Neural cell (in vitro differentiated cells): Measurements from ENCODE around the gene ZC3H15. TPM values are rescaled to one million over a fixed set of nuclear protein-coding genes. Genes with fewer than 3 reads are reported as not detected.

ENCODE experiments used
- H2AFZ ChIP-seq: fragments of 200-600, 300-800 bp; sonication (generic), shearing (Covaris generic); 2 replicates; pipeline ENCODE4 v1.6.0; 2014; ENCODE audit warnings: low read depth, mild to moderate bottlenecking, antibody characterized with exemption, low read length, moderate library complexity
- H3F3A ChIP-seq: fragments of 200-600 bp; shearing (Covaris generic); 2 replicates; pipeline ENCODE4 v1.6.1; 2016; ENCODE audit warnings: mild to moderate bottlenecking, moderate library complexity, mixed read lengths, antibody characterized with exemption, low read length; ENCODE audit not compliant: insufficient read depth, poor library complexity, severe bottlenecking
- H3K27ac ChIP-seq: fragments of 200-600, 300-800 bp; sonication (generic), shearing (Covaris generic); 2 replicates; pipeline ENCODE4 v1.5.1; 2014; ENCODE audit warnings: mild to moderate bottlenecking, low read length, moderate library complexity
- H3K27me3 ChIP-seq: fragments of 300-800, 200-600 bp; sonication (generic), shearing (Covaris generic); 2 replicates; pipeline ENCODE4 v1.6.0; 2014; ENCODE audit warnings: mild to moderate bottlenecking, low read depth, low read length, moderate library complexity; ENCODE audit not compliant: insufficient read depth
- H3K36me3 ChIP-seq: fragments of 300-800, 200-600 bp; sonication (generic), shearing (Covaris generic); 2 replicates; pipeline ENCODE4 v1.5.1; 2014; ENCODE audit warnings: mild to moderate bottlenecking, antibody characterized with exemption, low read length, moderate library complexity; ENCODE audit not compliant: insufficient read depth
- H3K4me2 ChIP-seq: fragments of 300-800, 200-600 bp; sonication (generic), shearing (Covaris generic); 2 replicates; pipeline ENCODE4 v1.6.0; 2014; ENCODE audit warnings: mild to moderate bottlenecking, low read length
- H3K4me3 ChIP-seq: fragments of 300-800, 200-600 bp; sonication (generic), shearing (Covaris generic); 2 replicates; pipeline ENCODE4 v1.5.1; 2014; ENCODE audit warnings: mild to moderate bottlenecking, low read length, moderate library complexity
- H3K79me2 ChIP-seq: fragments of 200-600 bp; shearing (Covaris generic); replicated peaks from 2 replicates; pipeline ENCODE4 v1.6.0; 2014; ENCODE audit warnings: mild to moderate bottlenecking, low read length, moderate library complexity; ENCODE audit not compliant: insufficient read depth
- H3K9ac ChIP-seq: fragments of 300-800, 200-600 bp; sonication (generic), shearing (Covaris generic); 2 replicates; pipeline ENCODE4 v1.6.1; 2016; ENCODE audit warnings: mild to moderate bottlenecking, low read length, mixed read lengths
- H3K9me2 ChIP-seq: fragments of 200-600 bp; shearing (Covaris generic); 2 replicates; pipeline ENCODE4 v1.6.1; 2016; ENCODE audit warnings: mild to moderate bottlenecking, low read length, mixed read lengths; ENCODE audit not compliant: insufficient read depth
- H3K9me3 ChIP-seq: fragments of 200-600, 300-800 bp; sonication (generic), shearing (Covaris generic); 2 replicates; pipeline ENCODE4 v1.6.1; 2016; ENCODE audit warnings: mild to moderate bottlenecking, mixed run types, low read length, moderate library complexity, mixed read lengths
- H4K20me1 ChIP-seq: fragments of 200-600 bp; shearing (Covaris generic); 2 replicates; pipeline ENCODE4 v1.6.1; 2016; ENCODE audit warnings: mild to moderate bottlenecking, mixed run types; ENCODE audit not compliant: insufficient read depth
- CTCF ChIP-seq: fragments of 450-650 bp; IDR thresholded peaks from 2 replicates; pipeline ENCODE4 v1.5.1; 2014; ENCODE audit warnings: antibody characterized with exemption, mild to moderate bottlenecking, moderate library complexity; ENCODE audit not compliant: poor library complexity, severe bottlenecking
- EP300 ChIP-seq: fragments of 450-650 bp; conservative IDR thresholded peaks from 2 replicates; pipeline ENCODE4 v1.6.1; 2014; ENCODE audit warnings: antibody characterized with exemption, mild to moderate bottlenecking, moderate library complexity; ENCODE audit not compliant: poor library complexity, severe bottlenecking
- EZH2 ChIP-seq: fragments of 200-600, 300-800 bp; shearing (Covaris generic), sonication (generic); IDR thresholded peaks from 2 replicates; pipeline ENCODE4 v1.6.1; 2014; ENCODE audit warnings: antibody characterized with exemption, low read length, borderline replicate concordance, mild to moderate bottlenecking; ENCODE audit not compliant: insufficient read depth, poor library complexity, severe bottlenecking
- MXI1 ChIP-seq: fragments of 450-650 bp; conservative IDR thresholded peaks from 2 replicates; pipeline ENCODE4 v1.6.1; 2014; ENCODE audit warnings: antibody characterized with exemption, mild to moderate bottlenecking; ENCODE audit not compliant: poor library complexity, severe bottlenecking
- POLR2AphosphoS5 ChIP-seq: IDR thresholded peaks from 2 replicates; pipeline ENCODE4 v1.6.1; 2012
- RAD21 ChIP-seq: fragments of 450-650 bp; conservative IDR thresholded peaks from 2 replicates; pipeline ENCODE4 v1.6.1; 2014; ENCODE audit warnings: antibody characterized with exemption, mild to moderate bottlenecking, moderate library complexity
- SMC3 ChIP-seq: fragments of 450-650 bp; conservative IDR thresholded peaks from 2 replicates; pipeline ENCODE4 v1.6.1; 2014; ENCODE audit warnings: antibody characterized with exemption, mild to moderate bottlenecking, moderate library complexity; ENCODE audit not compliant: poor library complexity
- TAF1 ChIP-seq: IDR thresholded peaks from 2 replicates; pipeline ENCODE4 v1.6.1; 2012; ENCODE audit warnings: low read depth
- polyA plus RNA-seq: library from polyadenylated mRNA; depleted of rRNA; stranded (reverse); fragments of >200 nt; gene quantifications from 2 replicates; pipeline ENCODE4 v1.2.3, GENCODE V29; 2014

Gene ZC3H15
- polyA plus RNA-seq, 1 donor from 2014 or later = 149 TPM

DNA sequence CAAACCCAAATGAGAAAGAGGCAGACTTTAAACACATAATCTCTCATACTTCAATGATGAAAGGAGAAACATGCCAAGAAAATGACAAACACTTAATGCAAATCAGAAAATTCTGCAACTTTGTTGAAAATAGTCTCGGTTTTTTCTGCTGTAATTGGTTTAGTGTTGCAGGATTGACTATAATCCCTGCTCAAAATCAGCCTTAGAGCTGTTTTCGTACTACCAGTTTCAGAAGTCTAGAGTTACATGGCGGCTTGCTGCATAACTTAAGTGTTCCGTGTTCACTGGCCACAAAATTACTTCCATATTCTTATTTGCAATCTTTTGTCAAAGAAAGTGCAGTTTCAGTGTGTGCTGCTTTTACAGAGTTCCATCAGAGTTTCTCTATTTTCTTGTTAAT is 54.9 kb downstream of the ZC3H15 start:
- H3K9ac ChIP-seq = no peak overlapping the region
- H3K79me2 ChIP-seq = no peaks in the 10 kb centered on the region
- no peaks in the 10 kb centered on the region for H3K9me3 ChIP-seq
- H3K9me2 ChIP-seq = no peaks in the 10 kb centered on the region
- no peak overlapping the region for H2AFZ ChIP-seq
- H3K36me3 ChIP-seq = no peaks in the 10 kb centered on the region
- H3K27ac ChIP-seq = no peak overlapping the region
- H3F3A ChIP-seq = no peaks in the 10 kb centered on the region
- no peaks in the 10 kb centered on the region for H4K20me1 ChIP-seq
- H3K27me3 ChIP-seq = no peaks in the 10 kb centered on the region
- H3K4me2 ChIP-seq = no peak overlapping the region
- no peak overlapping the region for H3K4me3 ChIP-seq
- TF ChIP-seq SMC3 = no peak
- no peak for TF ChIP-seq POLR2AphosphoS5
- no peak for TF ChIP-seq MXI1
- TF ChIP-seq RAD21 = no peak
- no peak for TF ChIP-seq EP300
- TF ChIP-seq TAF1 = no peak
- no peak for TF ChIP-seq EZH2

- Histone ChIP-seq H3K4me3 (no peak overlapping the region), H3K9me2 (no peaks in the 10 kb centered on the region), H3K36me3 (no peaks in the 10 kb centered on the region), H2AFZ (no peak overlapping the region), H3K27ac (no peak overlapping the region), H3K4me2 (no peak overlapping the region), H3K27me3 (no peaks in the 10 kb centered on the region), H3F3A (no peaks in the 10 kb centered on the region), H3K9ac (no peak overlapping the region), H3K9me3 (no peaks in the 10 kb centered on the region), H4K20me1 (no peaks in the 10 kb centered on the region), H3K79me2 (no peaks in the 10 kb centered on the region)
- TF ChIP-seq MXI1 (no peak), SMC3 (no peak), RAD21 (no peak)
Observed at GRCh38 chr2:186542002-186542401, 55.9 kb downstream of the ZC3H15 start.

- H3K36me3 ChIP-seq = no peaks in the 10 kb centered on the region
- no peaks in the 10 kb centered on the region for H3K9me3 ChIP-seq
- no peaks in the 10 kb centered on the region for H3F3A ChIP-seq
- H3K9me2 ChIP-seq = no peaks in the 10 kb centered on the region
- no peak overlapping the region for H3K4me3 ChIP-seq
- H3K4me2 ChIP-seq = no peak overlapping the region
- no peaks in the 10 kb centered on the region for H3K79me2 ChIP-seq
- no peak overlapping the region for H3K27ac ChIP-seq
- TF ChIP-seq CTCF (no peak), RAD21 (no peak), TAF1 (no peak), MXI1 (no peak), SMC3 (no peak), POLR2AphosphoS5 (no peak), EZH2 (no peak)
- H2AFZ ChIP-seq = no peak overlapping the region
- H3K9ac ChIP-seq = no peak overlapping the region
- no peaks in the 10 kb centered on the region for H4K20me1 ChIP-seq
- no peaks in the 10 kb centered on the region for H3K27me3 ChIP-seq
Observed at GRCh38 chr2:186543561-186544131, 57.6 kb downstream of the ZC3H15 start.
